ENCODE data around the gene DMD. TPM values are rescaled to one million over a fixed set of nuclear protein-coding genes. Genes with fewer than 3 reads are reported as not detected.
"Not testable (repeated sequence)": the region's sequence is repeated elsewhere in the genome, so short reads cannot be mapped to it uniquely, and the experiment has no call there.

Gene DMD
- total and polyA plus RNA-seq, 5 experiments from 2014 or later: 0.26 to 0.91 TPM; not detected in 3

GRCh38 chrX:32528451-32528850 lies 682.9 kb downstream of the DMD start:
- H3K27ac Mint-ChIP-seq, H3K4me1 Mint-ChIP-seq, DNase-seq, H3K36me3 Mint-ChIP-seq, ATAC-seq, H3K4me3 Mint-ChIP-seq, H3K9me3 Mint-ChIP-seq, POLR2A ChIA-PET, H3K27me3 Mint-ChIP-seq: not testable (repeated sequence)

- ATAC-seq: no peak
- peaks cover 0 to 6% (median 0%) of the 10 kb centered on the region in 9 donors for H3K9me3 Mint-ChIP-seq
- H3K27ac Mint-ChIP-seq: no peak overlapping the region
- no peaks in the 10 kb centered on the region for H3K36me3 Mint-ChIP-seq
- POLR2A ChIA-PET: no interaction called here
- H3K4me3 Mint-ChIP-seq: no peak overlapping the region
- no peak for DNase-seq
- no peaks in the 10 kb centered on the region for H3K27me3 Mint-ChIP-seq
- H3K4me1 Mint-ChIP-seq: no peaks in the 10 kb centered on the region
These were observed 686.1 kb downstream of the DMD start for GRCh38 chrX:32525234-32525633.

GRCh38 chrX:32524385-32524784 lies 687.0 kb downstream of the DMD start:
- no peak for ATAC-seq
- Mint-ChIP-seq H3K36me3 (no peaks in the 10 kb centered on the region), H3K4me3 (no peak overlapping the region), H3K4me1 (no peaks in the 10 kb centered on the region), H3K27me3 (no peaks in the 10 kb centered on the region), H3K9me3 (peaks cover 0 to 6% (median 0%) of the 10 kb centered on the region in 9 donors), H3K27ac (no peak overlapping the region)
- POLR2A ChIA-PET: no interaction called here
- no peak for DNase-seq

GRCh38 chrX:32520789-32521188 lies 690.6 kb downstream of the DMD start:
- Mint-ChIP-seq H3K36me3 (no peaks in the 10 kb centered on the region), H3K27me3 (no peaks in the 10 kb centered on the region), H3K27ac (no peak overlapping the region), H3K9me3 (peaks cover 0 to 6% (median 0%) of the 10 kb centered on the region in 9 donors), H3K4me1 (no peaks in the 10 kb centered on the region), H3K4me3 (no peak overlapping the region)
- DNase-seq (no peak), ATAC-seq (no peak)
- POLR2A ChIA-PET: no interaction called here

GRCh38 chrX:32514986-32515385 lies 696.4 kb downstream of the DMD start:
- H3K9me3 Mint-ChIP-seq: peaks cover 0 to 5% (median 0%) of the 10 kb centered on the region in 9 donors
- DNase-seq (no peak), ATAC-seq (no peak)
- H3K36me3 Mint-ChIP-seq: no peaks in the 10 kb centered on the region
- H3K4me1 Mint-ChIP-seq: no peaks in the 10 kb centered on the region
- no peak overlapping the region for H3K27ac Mint-ChIP-seq
- no peaks in the 10 kb centered on the region for H3K27me3 Mint-ChIP-seq
- H3K4me3 Mint-ChIP-seq: no peak overlapping the region
- POLR2A ChIA-PET: no interaction called here

- H3K4me3 Mint-ChIP-seq: no peak overlapping the region
- H3K27ac Mint-ChIP-seq: no peak overlapping the region
- POLR2A ChIA-PET: no interaction called here
- H3K36me3 Mint-ChIP-seq: no peaks in the 10 kb centered on the region
- H3K4me1 Mint-ChIP-seq: no peaks in the 10 kb centered on the region
- DNase-seq: no peak
- ATAC-seq: no peak
- no peaks in the 10 kb centered on the region for H3K27me3 Mint-ChIP-seq
- H3K9me3 Mint-ChIP-seq: peaks cover 0 to 2% (median 0%) of the 10 kb centered on the region in 9 donors
These were observed 709.7 kb downstream of the DMD start for GRCh38 chrX:32501606-32502005.

GRCh38 chrX:32496671-32497070 lies 714.7 kb downstream of the DMD start:
- no peak for ATAC-seq
- Mint-ChIP-seq H3K36me3 (no peaks in the 10 kb centered on the region), H3K9me3 (no peaks in the 10 kb centered on the region), H3K4me1 (no peaks in the 10 kb centered on the region), H3K27ac (no peak overlapping the region), H3K4me3 (no peak overlapping the region), H3K27me3 (no peaks in the 10 kb centered on the region)
- no peak for DNase-seq
- POLR2A ChIA-PET: no interaction called here

GRCh38 chrX:32495855-32496254 lies 715.5 kb downstream of the DMD start:
- no peaks in the 10 kb centered on the region for H3K9me3 Mint-ChIP-seq
- H3K4me1 Mint-ChIP-seq: no peaks in the 10 kb centered on the region
- DNase-seq: no peak
- H3K27ac Mint-ChIP-seq: no peak overlapping the region
- POLR2A ChIA-PET: no interaction called here
- no peaks in the 10 kb centered on the region for H3K36me3 Mint-ChIP-seq
- no peaks in the 10 kb centered on the region for H3K27me3 Mint-ChIP-seq
- no peak for ATAC-seq
- H3K4me3 Mint-ChIP-seq: no peak overlapping the region

GRCh38 chrX:32489125-32489524 lies 722.2 kb downstream of the DMD start:
- no peak for ATAC-seq
- peaks cover 0 to 2% (median 0%) of the 10 kb centered on the region in 9 donors for H3K9me3 Mint-ChIP-seq

GRCh38 chrX:32483534-32484136 lies 727.7 kb downstream of the DMD start:
- Mint-ChIP-seq H3K4me3 (no peak overlapping the region), H3K4me1 (peaks cover 0 to under 1% (median 0%) of the 10 kb centered on the region in 4 donors), H3K27me3 (no peaks in the 10 kb centered on the region), H3K9me3 (peaks cover 0 to 4% (median 0%) of the 10 kb centered on the region in 9 donors), H3K36me3 (no peaks in the 10 kb centered on the region), H3K27ac (no peak overlapping the region)
- no peak for ATAC-seq
- DNase-seq: no peak
- POLR2A ChIA-PET: no interaction called here

More at GRCh38 chrX:32489125-32489524, 722.2 kb downstream of the DMD start:
- Mint-ChIP-seq H3K4me1 (peaks cover 0 to 2% (median 0%) of the 10 kb centered on the region in 4 donors), H3K4me3 (no peak overlapping the region), H3K27ac (no peak overlapping the region), H3K36me3 (no peaks in the 10 kb centered on the region), H3K27me3 (no peaks in the 10 kb centered on the region)
- POLR2A ChIA-PET: no interaction called here
- DNase-seq: no peak

GRCh38 chrX:32480019-32480418 lies 731.3 kb downstream of the DMD start:
- no peaks in the 10 kb centered on the region for H3K4me1 Mint-ChIP-seq
- H3K4me3 Mint-ChIP-seq: no peak overlapping the region
- peaks cover 0 to 2% (median 0%) of the 10 kb centered on the region in 5 donors for H3K27me3 Mint-ChIP-seq
- H3K9me3 Mint-ChIP-seq: peaks cover 0 to 2% (median 0%) of the 10 kb centered on the region in 9 donors
- no peak for ATAC-seq
- H3K27ac Mint-ChIP-seq: no peak overlapping the region
- POLR2A ChIA-PET: no interaction called here
- DNase-seq: no peak
- H3K36me3 Mint-ChIP-seq: no peaks in the 10 kb centered on the region

GRCh38 chrX:32472364-32472763 lies 739.0 kb downstream of the DMD start:
- H3K4me3 Mint-ChIP-seq: no peak overlapping the region
- no peaks in the 10 kb centered on the region for H3K4me1 Mint-ChIP-seq
- POLR2A ChIA-PET: no interaction called here
- no peak for ATAC-seq
- no peaks in the 10 kb centered on the region for H3K36me3 Mint-ChIP-seq
- H3K9me3 Mint-ChIP-seq: no peaks in the 10 kb centered on the region
- no peak overlapping the region for H3K27ac Mint-ChIP-seq
- peaks cover 0 to 2% (median 0%) of the 10 kb centered on the region in 5 donors for H3K27me3 Mint-ChIP-seq
- no peak for DNase-seq

GRCh38 chrX:32455704-32456103 lies 755.6 kb downstream of the DMD start:
- no peaks in the 10 kb centered on the region for H3K36me3 Mint-ChIP-seq
- H3K27ac Mint-ChIP-seq: no peak overlapping the region
- no peak overlapping the region for H3K4me3 Mint-ChIP-seq
- peaks cover 0 to 2% (median 0%) of the 10 kb centered on the region in 4 donors for H3K4me1 Mint-ChIP-seq
- H3K9me3 Mint-ChIP-seq: no peaks in the 10 kb centered on the region
- peaks cover 0 to 2% (median 0%) of the 10 kb centered on the region in 5 donors for H3K27me3 Mint-ChIP-seq
- ATAC-seq (no peak), DNase-seq (no peak)
- POLR2A ChIA-PET: no interaction called here

Data from naive thymus-derived CD8-positive, alpha-beta T cell (primary cell).